CD4-positive, alpha-beta T cell treated with Interleukin-12 subunit alpha and Interleukin-12 subunit beta, for 1 hour (primary cell): ENCODE results near the gene SCARB1.
A peak's percentile ranks its signal among the peaks of the same experiment; 100 is the strongest.

ENCODE experiments used
- DNase-seq: peaks from one replicate; pipeline ENCODE4 v3.0.0-alpha.2; 2020

SCARB1 gene

GRCh38 chr12:124861898-124862676 is 1.6 kb downstream of the SCARB1 start:
- DNase-seq, result no peak

GRCh38 chr12:124861492-124861891 is 2.2 kb downstream of the SCARB1 start:
- no peak for DNase-seq

GRCh38 chr12:124857921-124858461 is 5.7 kb downstream of the SCARB1 start:
- DNase-seq, result no peak

- no peak for DNase-seq
These were observed 6.9 kb downstream of the SCARB1 start for GRCh38 chr12:124856842-124857178.

GRCh38 chr12:124856132-124856841 is 7.4 kb downstream of the SCARB1 start:
- DNase-seq, result no peak

- DNase-seq, result no peak
These were observed 8.2 kb downstream of the SCARB1 start for GRCh38 chr12:124855275-124855957.

GRCh38 chr12:124854637-124855184 is 9.0 kb downstream of the SCARB1 start:
- DNase-seq, result no peak

- no peak for DNase-seq
These were observed 9.7 kb downstream of the SCARB1 start for GRCh38 chr12:124853781-124854636.

GRCh38 chr12:124852911-124853427 is 10.7 kb downstream of the SCARB1 start:
- DNase-seq, result no peak

GRCh38 chr12:124852329-124852831 is 11.3 kb downstream of the SCARB1 start:
- DNase-seq, result peak; percentile 18

GRCh38 chr12:124851342-124851741 is 12.3 kb downstream of the SCARB1 start:
- no peak for DNase-seq

- no peak for DNase-seq
These were observed 14.3 kb downstream of the SCARB1 start for GRCh38 chr12:124849382-124849781.

- DNase-seq, result no peak
These were observed 14.9 kb downstream of the SCARB1 start for GRCh38 chr12:124848621-124849380.

- DNase-seq, result no peak
These were observed 16.3 kb downstream of the SCARB1 start for GRCh38 chr12:124847113-124848074.

GRCh38 chr12:124844411-124845397 is 19.0 kb downstream of the SCARB1 start:
- no peak for DNase-seq

- no peak for DNase-seq
These were observed 20.7 kb downstream of the SCARB1 start for GRCh38 chr12:124842800-124843510.

GRCh38 chr12:124842073-124842749 is 21.5 kb downstream of the SCARB1 start:
- no peak for DNase-seq
